ENCODE measurements around the gene SEL1L.

SEL1L gene

GRCh38 chr14:81446279-81447007 is 87.2 kb downstream of the SEL1L start:
- peaks cover 3% of the 10 kb centered on the region; the same call in 1 of the 2 replicates for H3K4me1 ChIP-seq (ENCODE audit: control insufficient read depth, insufficient read depth, low read length)
- no peak overlapping the region for H3K4me3 ChIP-seq (ENCODE audit: low read depth, low read length)
- H3K36me3 ChIP-seq (ENCODE audit: control insufficient read depth in 2 of 2, insufficient read depth in 1 of 2, low read length in 2 of 2), result no peaks in the 10 kb centered on the region
- H3K9me3 ChIP-seq (ENCODE audit: control insufficient read depth, insufficient read depth, low read depth, low read length), result no peaks in the 10 kb centered on the region
- ChIA-PET POLR2A (no interaction called here), CTCF (interaction anchor here (0.6 to 2.5 kb wide), 3 partner anchors 8 to 215 kb away, joined by 4 to 15 read pairs (median 4); no protein-coding TSS in a partner anchor)
- H3K27ac ChIP-seq (ENCODE audit: extremely low read depth, low read depth, low read length), result no peak overlapping the region
- TF ChIP-seq ZNF639 (tag by site-specific recombination; IDR thresholded peaks at IDR 0.05) (no peak), PRDM1 (tag by site-specific recombination; IDR thresholded peaks at IDR 0.05) (no peak), ZSCAN5A (tag by site-specific recombination; IDR thresholded peaks at IDR 0.05) (no peak), TRIM28 (IDR thresholded peaks at IDR 0.05; ENCODE audit: borderline replicate concordance, low read length) (no peak), ZSCAN4 (tag by site-specific recombination; IDR thresholded peaks at IDR 0.05) (no peak), ZNF785 (tag by site-specific recombination; IDR thresholded peaks at IDR 0.05) (no peak), ZNF768 (tag by site-specific recombination; IDR thresholded peaks at IDR 0.05) (no peak), ZNF76 (tag by site-specific recombination; IDR thresholded peaks at IDR 0.05; ENCODE audit: borderline replicate concordance, low read depth) (no peak), ZBTB44 (tag by site-specific recombination; IDR thresholded peaks at IDR 0.05) (no peak), ZNF660 (tag by site-specific recombination; IDR thresholded peaks at IDR 0.05) (no peak), ELK4 (IDR thresholded peaks at IDR 0.05; ENCODE audit: borderline replicate concordance, low read depth, low read length) (no peak), SCRT1 (tag by site-specific recombination; IDR thresholded peaks at IDR 0.05; ENCODE audit: borderline replicate concordance) (no peak), RBAK (tag by site-specific recombination; IDR thresholded peaks at IDR 0.05) (no peak), ZNF2 (tag by site-specific recombination; IDR thresholded peaks at IDR 0.05) (no peak), ZNF280D (tag by site-specific recombination; IDR thresholded peaks at IDR 0.05) (no peak), ZNF37A (tag by site-specific recombination; IDR thresholded peaks at IDR 0.05) (no peak)

All from HEK293 (cell line).